SH-SY5Y (cell line): ENCODE results near the gene ENTR1.

Experiments
- GATA2 ChIP-seq: IDR thresholded peaks from 2 replicates; pipeline ENCODE4 v1.6.1; 2011; ENCODE audit warnings: mild to moderate bottlenecking, low read depth, low read length
- GATA3 ChIP-seq: IDR thresholded peaks from 2 replicates; pipeline ENCODE4 v1.6.1; 2011; ENCODE audit warnings: low read depth, mild to moderate bottlenecking, low read length, moderate library complexity

The ENTR1 gene

DNA sequence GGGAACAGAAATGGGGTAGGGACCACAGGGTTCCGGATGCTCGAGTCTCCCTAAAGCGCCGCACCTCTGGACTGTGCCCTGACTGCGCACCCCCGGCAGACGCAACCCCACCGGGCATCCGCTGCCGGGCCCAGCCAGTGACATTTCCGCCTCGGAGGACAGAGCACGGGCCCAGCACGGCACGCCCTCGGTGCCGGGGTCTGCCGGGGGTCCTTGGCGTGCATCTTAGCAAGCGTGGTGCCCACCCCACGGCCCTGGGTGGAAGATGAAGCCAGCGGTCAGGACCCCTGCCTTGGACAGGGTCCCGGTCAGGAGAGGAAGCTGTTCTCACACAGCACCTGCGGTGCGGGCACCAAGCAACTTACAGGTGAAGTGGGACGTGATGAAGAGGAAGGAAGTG, 22.2 kb upstream of the ENTR1 start:
- TF ChIP-seq GATA2 (no peak), GATA3 (no peak)

GRCh38 chr9:136431782-136432350, 21.5 kb upstream of the ENTR1 start:
- TF ChIP-seq GATA3 = no peak
- TF ChIP-seq GATA2 = no peak

GRCh38 chr9:136430588-136431234, 20.3 kb upstream of the ENTR1 start:
- TF ChIP-seq GATA3 (no peak), GATA2 (no peak)

DNA sequence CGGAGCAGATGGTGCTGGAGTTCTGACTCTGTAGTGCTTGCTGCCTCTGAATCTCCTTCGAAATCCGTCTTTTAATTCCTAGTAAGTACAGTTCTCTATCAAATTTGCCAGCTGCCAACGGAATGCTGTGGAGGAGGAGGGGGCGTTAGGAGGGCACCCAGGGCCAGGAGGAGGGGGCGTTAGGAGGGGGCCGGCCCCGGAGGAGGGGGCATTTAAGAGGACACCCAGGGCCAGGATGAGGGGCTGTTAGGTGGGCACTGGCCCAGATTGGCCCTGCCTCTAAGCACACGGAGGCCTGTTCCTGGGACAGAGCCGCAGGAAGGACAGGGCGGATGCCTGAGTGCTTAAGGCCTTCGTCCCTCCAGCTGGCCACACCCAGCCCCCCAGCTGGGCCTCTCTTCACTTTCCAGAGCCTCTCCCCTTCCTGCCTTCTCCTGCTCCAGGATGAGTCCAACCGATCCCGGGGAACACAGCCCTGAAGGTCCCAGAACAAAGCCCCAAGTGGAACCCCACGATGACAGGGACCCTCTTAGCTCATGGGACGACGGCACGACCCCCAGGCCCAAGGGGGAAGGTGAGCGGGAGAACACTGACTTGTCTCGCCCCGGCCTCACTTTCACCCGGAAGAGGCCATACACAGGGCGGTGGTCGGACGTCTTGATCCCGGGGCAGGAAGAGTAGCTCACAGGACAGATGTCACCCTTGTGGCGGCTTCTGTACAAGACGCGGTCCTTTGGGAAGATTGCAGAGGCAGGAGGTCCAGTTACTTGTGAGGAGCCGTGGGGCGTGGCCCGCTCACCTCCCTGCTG, 19.5 kb upstream of the ENTR1 start:
- no peak for TF ChIP-seq GATA3
- no peak for TF ChIP-seq GATA2

- TF ChIP-seq GATA3 (no peak), GATA2 (no peak)
These were observed 18.7 kb upstream of the ENTR1 start for GRCh38 chr9:136429075-136429628.

GRCh38 chr9:136426787-136427186, 16.4 kb upstream of the ENTR1 start:
- TF ChIP-seq GATA3 = no peak
- TF ChIP-seq GATA2 = no peak

DNA sequence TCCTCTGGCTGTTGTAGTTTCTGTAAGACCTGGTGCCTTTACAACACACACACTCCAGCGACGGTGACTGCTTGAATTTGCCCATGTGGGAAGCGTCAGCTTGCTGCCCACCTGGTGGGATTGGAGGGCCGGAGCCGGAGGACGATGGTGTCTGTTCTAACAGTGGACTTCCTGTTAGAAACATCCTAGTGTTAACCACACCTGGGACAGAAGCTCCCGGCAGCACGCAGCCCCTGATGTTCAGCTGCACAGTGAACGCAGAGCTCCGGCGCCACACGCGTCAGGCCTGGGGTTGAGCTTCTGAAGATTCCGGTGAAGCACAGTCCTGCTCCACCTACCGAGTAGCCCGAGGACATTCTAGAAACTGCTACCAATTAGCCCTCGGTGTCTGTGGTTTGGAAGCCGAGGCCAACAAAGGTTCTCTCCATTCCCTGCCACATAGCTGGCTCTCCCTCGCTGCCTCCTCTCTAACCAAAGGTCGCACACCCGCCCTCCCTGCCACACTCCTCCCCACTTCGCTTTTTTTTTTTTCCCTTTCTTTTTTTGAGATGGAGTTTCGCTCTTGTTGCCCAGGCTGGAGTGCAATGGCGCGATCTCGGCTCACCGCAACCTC, 14.4 kb upstream of the ENTR1 start:
- TF ChIP-seq GATA2 = no peak

GRCh38 chr9:136423432-136424146, 13.2 kb upstream of the ENTR1 start:
- TF ChIP-seq GATA2 (no peak), GATA3 (no peak)

GRCh38 chr9:136422876-136423275, 12.5 kb upstream of the ENTR1 start:
- TF ChIP-seq GATA3 = no peak
- TF ChIP-seq GATA2 = no peak

DNA sequence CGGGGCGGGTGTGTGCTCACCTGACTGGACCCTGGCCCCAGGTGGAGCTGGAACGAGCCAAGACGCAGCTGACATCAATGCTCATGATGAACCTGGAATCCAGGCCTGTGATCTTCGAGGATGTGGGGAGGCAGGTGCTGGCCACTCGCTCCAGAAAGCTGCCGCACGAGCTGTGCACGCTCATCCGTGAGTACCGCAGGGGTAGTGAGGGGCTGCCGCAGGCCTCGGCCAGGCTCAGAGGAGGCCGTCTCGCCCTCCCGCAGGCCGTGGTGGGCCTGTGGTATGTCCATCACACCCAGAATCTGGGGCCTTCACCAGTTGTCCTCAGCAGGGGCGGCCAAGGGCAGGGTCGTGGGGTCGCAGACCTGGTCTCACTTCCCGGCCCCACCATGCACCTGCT, 11.4 kb upstream of the ENTR1 start:
- TF ChIP-seq GATA3 (no peak), GATA2 (no peak)

- no peak for TF ChIP-seq GATA2
- no peak for TF ChIP-seq GATA3
These were observed 8.6 kb upstream of the ENTR1 start for GRCh38 chr9:136419092-136419420.

DNA sequence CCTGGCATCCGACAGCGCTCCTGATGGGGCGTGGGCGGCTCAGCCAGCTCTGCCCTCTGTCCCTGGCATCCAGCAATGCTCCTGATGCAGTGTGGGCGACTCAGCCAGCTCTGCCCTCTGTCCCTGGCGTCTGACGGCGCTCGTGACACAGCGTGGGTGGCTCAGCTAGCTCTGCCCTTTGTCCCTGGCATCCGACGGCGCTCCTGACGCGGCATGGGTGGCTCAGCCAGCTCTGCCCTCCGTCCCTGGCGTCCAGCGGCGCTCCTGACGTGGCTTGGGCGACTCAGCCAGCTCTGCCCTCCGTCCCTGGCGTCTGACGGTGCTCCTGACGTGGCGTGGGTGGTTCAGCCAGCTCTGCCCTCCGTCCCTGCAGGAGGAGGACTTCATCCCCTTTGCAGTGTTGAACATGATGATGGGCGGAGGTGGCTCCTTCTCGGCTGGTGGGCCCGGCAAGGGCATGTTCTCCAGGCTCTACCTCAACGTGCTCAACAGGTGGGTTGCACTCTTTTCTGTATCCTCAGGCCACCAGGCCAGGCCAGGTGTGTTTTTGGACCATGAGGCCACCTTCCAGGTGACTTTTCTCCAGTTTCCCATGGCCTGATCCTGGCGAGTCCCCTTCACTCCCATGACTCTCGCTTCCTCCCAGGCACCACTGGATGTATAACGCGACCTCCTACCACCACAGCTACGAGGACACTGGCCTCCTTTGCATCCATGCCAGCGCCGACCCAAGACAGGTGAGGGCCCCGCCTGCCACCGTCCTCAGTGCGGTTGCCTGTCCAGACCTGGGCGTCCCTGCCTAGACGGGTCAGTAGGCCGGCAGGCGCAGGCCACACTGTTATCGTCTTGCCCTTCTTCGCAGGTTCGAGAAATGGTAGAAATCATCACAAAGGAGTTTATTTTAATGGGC, 8.0 kb upstream of the ENTR1 start:
- TF ChIP-seq GATA2 (no peak), GATA3 (no peak)

- TF ChIP-seq GATA3 = no peak
- TF ChIP-seq GATA2 = no peak
These were observed 6.5 kb upstream of the ENTR1 start for GRCh38 chr9:136416914-136417313.
